ENCODE measurements around the gene ANK2. TPM values are rescaled to one million over a fixed set of nuclear protein-coding genes. Genes with fewer than 3 reads are reported as not detected.

Gene ANK2
- total and polyA plus RNA-seq, 2 of the 13 experiments (the other 11 are each of a cell fraction or from before 2014, with no cell fraction given), result 2.7 to 15.1 TPM

GRCh38 chr4:113404167-113404571, 354.7 kb downstream of the ANK2 start (continued):
- no peak for TF ChIP-seq ZNF883 (CRISPR knock-in tag; IDR thresholded peaks at IDR 0.05; ENCODE audit: not compliant biosample characterization)
- TF ChIP-seq YEATS4 (CRISPR knock-in tag; IDR thresholded peaks at IDR 0.05; ENCODE audit: borderline replicate concordance), result peak; percentile 84
- no peak for TF ChIP-seq ZNF639 (CRISPR knock-in tag; conservative IDR thresholded peaks at IDR 0.05)
- TF ChIP-seq GFI1 (CRISPR knock-in tag; IDR thresholded peaks at IDR 0.05; ENCODE audit: borderline replicate concordance), result peak; percentile 80
- peak; percentile 61; the same call in 1 of the 2 replicates for TF ChIP-seq ZNF788 (CRISPR knock-in tag; IDR thresholded peaks at IDR 0.05; ENCODE audit: borderline replicate concordance)
- TF ChIP-seq TFE3 (CRISPR knock-in tag; IDR thresholded peaks at IDR 0.05), result peak; percentile 17; the same call in 1 of the 2 replicates
- TF ChIP-seq ZNF354B (CRISPR knock-in tag; IDR thresholded peaks at IDR 0.05), result no peak
- no peak for TF ChIP-seq REL (CRISPR knock-in tag; conservative IDR thresholded peaks at IDR 0.05)
- TF ChIP-seq HBP1 (CRISPR knock-in tag; IDR thresholded peaks at IDR 0.05; ENCODE audit: low read depth), result no peak
- TF ChIP-seq CBX2 (IDR thresholded peaks at IDR 0.05; ENCODE audit: low read depth, low read length), result no peak
- TF ChIP-seq CBX2 (CRISPR knock-in tag; IDR thresholded peaks at IDR 0.05; ENCODE audit: low read depth), result no peak
- no peak for TF ChIP-seq IKZF4 (CRISPR knock-in tag; IDR thresholded peaks at IDR 0.05; ENCODE audit: borderline replicate concordance, low read depth, not compliant biosample characterization)
- TF ChIP-seq RBFOX2 (IDR thresholded peaks at IDR 0.05; ENCODE audit: low read depth, low read length), result no peak
- 0 out of 2 replicates have a peak, but pooled peaks have one; percentile 66 for TF ChIP-seq BRCA1 (CRISPR knock-in tag; IDR thresholded peaks at IDR 0.05)
- peak; percentile 81 for TF ChIP-seq RXRB (CRISPR knock-in tag; IDR thresholded peaks at IDR 0.05; ENCODE audit: borderline replicate concordance)
- peak; percentile 69; the same call in 1 of the 2 replicates for TF ChIP-seq DMAP1 (CRISPR knock-in tag; IDR thresholded peaks at IDR 0.05)
- TF ChIP-seq USF2 (IDR thresholded peaks at IDR 0.05; ENCODE audit: low read depth, low read length), result no peak
- no peak; the same call in 1 of the 2 replicates for TF ChIP-seq USF2 (CRISPR knock-in tag; IDR thresholded peaks at IDR 0.05; ENCODE audit: borderline replicate concordance)
- TF ChIP-seq PHF21A (CRISPR knock-in tag; IDR thresholded peaks at IDR 0.05), result no peak
- peak; percentile 62; the same call in 1 of the 2 replicates for TF ChIP-seq ZKSCAN8 (CRISPR knock-in tag; IDR thresholded peaks at IDR 0.05; ENCODE audit: borderline replicate concordance)
